Loucy (cell line): ENCODE results near the gene PRXL2B.

Source experiments
- H2AFZ ChIP-seq: fragments of 200-600 bp; sonication (generic); 2 replicates; pipeline ENCODE4 v1.6.0; 2016; ENCODE audit warnings: antibody characterized with exemption, mild to moderate bottlenecking, low read length, moderate library complexity
- H3F3A ChIP-seq: fragments of 200-600 bp; 2 replicates; pipeline ENCODE4 v1.6.0; 2016; ENCODE audit warnings: antibody characterized with exemption, low read depth, mild to moderate bottlenecking
- H3K27me3 ChIP-seq: fragments of 200-600 bp; sonication (generic); 2 replicates; pipeline ENCODE4 v1.6.1; 2014; ENCODE audit warnings: low read length, mild to moderate bottlenecking; ENCODE audit not compliant: insufficient read depth, poor library complexity, severe bottlenecking
- H3K36me3 ChIP-seq: fragments of 200-600 bp; sonication (generic); 2 replicates; pipeline ENCODE4 v1.6.1; 2016; ENCODE audit warnings: low read length; ENCODE audit not compliant: insufficient read depth
- H3K4me1 ChIP-seq: fragments of 200-600 bp; sonication (generic); 2 replicates; pipeline ENCODE4 v1.5.1; 2014; ENCODE audit warnings: low read length, mild to moderate bottlenecking; ENCODE audit not compliant: insufficient read depth, poor library complexity, severe bottlenecking
- H3K4me2 ChIP-seq: fragments of 200-600 bp; sonication (generic); 2 replicates; pipeline ENCODE4 v1.6.0; 2014; ENCODE audit warnings: antibody characterized with exemption, low read length, low read depth, mild to moderate bottlenecking; ENCODE audit not compliant: poor library complexity, severe bottlenecking
- H3K4me3 ChIP-seq: fragments of 200-600 bp; sonication (generic); 2 replicates; pipeline ENCODE4 v1.5.1; 2014; ENCODE audit warnings: low read length, mild to moderate bottlenecking, mixed read lengths; ENCODE audit not compliant: poor library complexity, severe bottlenecking
- H3K79me2 ChIP-seq: fragments of 200-600 bp; sonication (generic); 2 replicates; pipeline ENCODE4 v1.6.1; 2014; ENCODE audit warnings: low read length; ENCODE audit not compliant: insufficient read depth
- H3K9ac ChIP-seq: fragments of 200-600 bp; sonication (generic); 2 replicates; pipeline ENCODE4 v1.6.0; 2014; ENCODE audit warnings: mild to moderate bottlenecking, low read depth, low read length, moderate library complexity; ENCODE audit not compliant: poor library complexity, severe bottlenecking
- H3K9me2 ChIP-seq: fragments of 200-600 bp; sonication (generic); replicated peaks from 2 replicates; pipeline ENCODE4 v1.6.1; 2016; ENCODE audit warnings: low read depth, low read length, mixed read lengths
- H3K9me3 ChIP-seq: fragments of 200-600 bp; sonication (generic); 2 replicates; pipeline ENCODE4 v1.6.1; 2014; ENCODE audit warnings: mild to moderate bottlenecking, antibody characterized with exemption, low read length, low read depth; ENCODE audit not compliant: insufficient read depth
- H4K20me1 ChIP-seq: fragments of 200-600 bp; sonication (generic); 2 replicates; pipeline ENCODE4 v1.6.0; 2014; ENCODE audit warnings: antibody characterized with exemption, low read length, mild to moderate bottlenecking; ENCODE audit not compliant: insufficient read depth, poor library complexity, severe bottlenecking
- CTCF ChIP-seq: fragments of 200-600 bp; sonication (generic); conservative IDR thresholded peaks from 2 replicates; pipeline ENCODE4 v1.5.1; 2014; ENCODE audit warnings: mild to moderate bottlenecking, antibody characterized with exemption, low read length
- EZH2phosphoT487 ChIP-seq: fragments of 200-600 bp; IDR thresholded peaks from 2 replicates; pipeline ENCODE4 v1.6.1; 2018; ENCODE audit warnings: antibody characterized with exemption, mild to moderate bottlenecking, moderate library complexity, borderline replicate concordance

Gene PRXL2B

GRCh38 chr1:2538872-2539271, 47.7 kb upstream of the PRXL2B start:
- H3K79me2 ChIP-seq = no peaks in the 10 kb centered on the region

GRCh38 chr1:2539312-2539907, 47.2 kb upstream of the PRXL2B start:
- H3K4me1 ChIP-seq = peaks cover 6% of the 10 kb centered on the region
- H3K9me3 ChIP-seq = no peaks in the 10 kb centered on the region
- H3K4me3 ChIP-seq = no peak overlapping the region
- no peak overlapping the region for H3K4me2 ChIP-seq
- no peaks in the 10 kb centered on the region for H4K20me1 ChIP-seq
- no peak overlapping the region for H2AFZ ChIP-seq
- TF ChIP-seq EZH2phosphoT487 = no peak
- TF ChIP-seq CTCF = peak; percentile 57
- H3K27me3 ChIP-seq = no peaks in the 10 kb centered on the region
- no peaks in the 10 kb centered on the region for H3F3A ChIP-seq
- H3K9ac ChIP-seq = no peak overlapping the region
- H3K36me3 ChIP-seq = no peaks in the 10 kb centered on the region
- H3K79me2 ChIP-seq = no peaks in the 10 kb centered on the region
- H3K9me2 ChIP-seq = no peaks in the 10 kb centered on the region

More at GRCh38 chr1:2538872-2539271, 47.7 kb upstream of the PRXL2B start:
- no peaks in the 10 kb centered on the region for H3K9me2 ChIP-seq
- H2AFZ ChIP-seq = no peak overlapping the region
- no peaks in the 10 kb centered on the region for H4K20me1 ChIP-seq
- no peak overlapping the region for H3K9ac ChIP-seq
- H3F3A ChIP-seq = no peaks in the 10 kb centered on the region
- H3K4me2 ChIP-seq = no peak overlapping the region
- H3K36me3 ChIP-seq = no peaks in the 10 kb centered on the region
- no peaks in the 10 kb centered on the region for H3K27me3 ChIP-seq
- H3K9me3 ChIP-seq = no peaks in the 10 kb centered on the region
- H3K4me3 ChIP-seq = no peak overlapping the region
- TF ChIP-seq EZH2phosphoT487 (no peak), CTCF (no peak)
- peaks cover 6% of the 10 kb centered on the region for H3K4me1 ChIP-seq

- H3K4me3 ChIP-seq = no peak overlapping the region
Measured at GRCh38 chr1:2540816-2541492, 45.6 kb upstream of the PRXL2B start.

More at GRCh38 chr1:2540816-2541492, 45.6 kb upstream of the PRXL2B start:
- TF ChIP-seq EZH2phosphoT487 (no peak), CTCF (no peak)
- Histone ChIP-seq H3K9ac (no peak overlapping the region), H3K36me3 (no peaks in the 10 kb centered on the region), H3K4me2 (no peak overlapping the region), H2AFZ (no peak overlapping the region), H3K79me2 (no peaks in the 10 kb centered on the region), H3K27me3 (no peaks in the 10 kb centered on the region), H3K4me1 (peaks cover 11% of the 10 kb centered on the region), H4K20me1 (no peaks in the 10 kb centered on the region), H3K9me2 (no peaks in the 10 kb centered on the region), H3K9me3 (no peaks in the 10 kb centered on the region), H3F3A (no peaks in the 10 kb centered on the region)
